ENCODE results near the gene DLGAP1.

- no peak for TF ChIP-seq CTCF (IDR thresholded peaks at IDR 0.05; ENCODE audit: low read length)
- TF ChIP-seq EZH2 (IDR thresholded peaks at IDR 0.05; ENCODE audit: borderline replicate concordance, low read length), result no peak
These were observed 200.3 kb downstream of the DLGAP1 start for GRCh38 chr18:4254840-4255239.

Data from OCI-LY1 (cell line).